ENCODE data around the gene SSNA1.

GRCh38 chr9:137167747-137168572 lies 20.5 kb upstream of the SSNA1 start:
- TF ChIP-seq RAD21 (conservative IDR thresholded peaks at IDR 0.05): no peak
- TF ChIP-seq, protein P1, sequence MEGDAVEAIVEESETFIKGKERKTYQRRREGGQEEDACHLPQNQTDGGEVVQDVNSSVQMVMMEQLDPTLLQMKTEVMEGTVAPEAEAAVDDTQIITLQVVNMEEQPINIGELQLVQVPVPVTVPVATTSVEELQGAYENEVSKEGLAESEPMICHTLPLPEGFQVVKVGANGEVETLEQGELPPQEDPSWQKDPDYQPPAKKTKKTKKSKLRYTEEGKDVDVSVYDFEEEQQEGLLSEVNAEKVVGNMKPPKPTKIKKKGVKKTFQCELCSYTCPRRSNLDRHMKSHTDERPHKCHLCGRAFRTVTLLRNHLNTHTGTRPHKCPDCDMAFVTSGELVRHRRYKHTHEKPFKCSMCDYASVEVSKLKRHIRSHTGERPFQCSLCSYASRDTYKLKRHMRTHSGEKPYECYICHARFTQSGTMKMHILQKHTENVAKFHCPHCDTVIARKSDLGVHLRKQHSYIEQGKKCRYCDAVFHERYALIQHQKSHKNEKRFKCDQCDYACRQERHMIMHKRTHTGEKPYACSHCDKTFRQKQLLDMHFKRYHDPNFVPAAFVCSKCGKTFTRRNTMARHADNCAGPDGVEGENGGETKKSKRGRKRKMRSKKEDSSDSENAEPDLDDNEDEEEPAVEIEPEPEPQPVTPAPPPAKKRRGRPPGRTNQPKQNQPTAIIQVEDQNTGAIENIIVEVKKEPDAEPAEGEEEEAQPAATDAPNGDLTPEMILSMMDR (IDR thresholded peaks at IDR 0.05; ENCODE audit: poor library complexity, severe bottlenecking): no peak

Data from neural cell (in vitro differentiated cells).